Keratinocyte (primary cell): Measurements from ENCODE around the gene CHCHD10. TPM values are rescaled to one million over a fixed set of nuclear protein-coding genes. Genes with fewer than 3 reads are reported as not detected.

ENCODE experiments used
- DNase-seq: peaks from one replicate; pipeline ENCODE4 v3.0.0-alpha.2; 2011; ENCODE audit warnings: low read depth, missing footprints, low spot score
- FAIRE-seq: peaks from 2 replicates; lab custom pipeline; 2011; peaks lifted over from hg19 to GRCh38; lab: Jason Lieb, UNC
- H2AFZ ChIP-seq: 2 replicates; pipeline ENCODE4 v1.6.0; 2012; ENCODE audit warnings: low read length, control low read depth, inconsistent platforms; ENCODE audit not compliant: control insufficient read depth
- H3K27ac ChIP-seq: 2 replicates; pipeline ENCODE4 v1.5.1; 2011; ENCODE audit warnings: low read length; ENCODE audit not compliant: control insufficient read depth, insufficient read depth
- H3K27me3 ChIP-seq: 3 replicates; pipeline ENCODE4 v1.6.0; 2011; ENCODE audit warnings: low read length; ENCODE audit not compliant: control insufficient read depth, insufficient read depth; ENCODE audit errors: extremely low read depth
- H3K36me3 ChIP-seq, 2 experiments: 2 replicates in 1 of 2; 3 replicates in 1 of 2; pipeline ENCODE4 v1.5.1; 2011; ENCODE audit warnings: low read length in 2 of 2, mild to moderate bottlenecking in 1 of 2; ENCODE audit not compliant: control insufficient read depth in 2 of 2, insufficient read depth in 2 of 2; ENCODE audit errors: extremely low read depth in 1 of 2
- H3K4me1 ChIP-seq: 3 replicates; pipeline ENCODE4 v1.5.1; 2011; ENCODE audit warnings: low read length; ENCODE audit not compliant: control insufficient read depth, insufficient read depth; ENCODE audit errors: extremely low read depth
- H3K4me2 ChIP-seq: 3 replicates; pipeline ENCODE4 v1.6.0; 2011; ENCODE audit warnings: low read depth, low read length; ENCODE audit not compliant: control insufficient read depth, insufficient read depth; ENCODE audit errors: extremely low read depth
- H3K4me3 ChIP-seq, 3 experiments: fragments of 200-600 bp in 1 of 3; sonication (generic) in 1 of 3; 2 replicates in 2 of 3; 3 replicates in 1 of 3; pipeline ENCODE4 v1.5.1; 2011 to 2016; ENCODE audit warnings: low read length in 3 of 3, mild to moderate bottlenecking in 3 of 3, control low read depth in 2 of 3, inconsistent platforms in 1 of 3, low read depth in 1 of 3, mixed read lengths in 1 of 3, mixed run types in 1 of 3, moderate library complexity in 1 of 3; ENCODE audit not compliant: control insufficient read depth in 2 of 3, insufficient read depth in 2 of 3; ENCODE audit errors: extremely low read depth in 1 of 3
- H3K79me2 ChIP-seq: 2 replicates; pipeline ENCODE4 v1.6.0; 2012; ENCODE audit warnings: low read length; ENCODE audit not compliant: control insufficient read depth, insufficient read depth
- H3K9ac ChIP-seq: 3 replicates; pipeline ENCODE4 v1.6.0; 2011; ENCODE audit warnings: low read length; ENCODE audit not compliant: control insufficient read depth, insufficient read depth; ENCODE audit errors: extremely low read depth
- H3K9me1 ChIP-seq: 3 replicates; pipeline ENCODE4 v1.6.0; 2011; ENCODE audit warnings: low read length; ENCODE audit not compliant: control insufficient read depth, insufficient read depth; ENCODE audit errors: extremely low read depth
- H3K9me3 ChIP-seq: 2 replicates; pipeline ENCODE4 v1.5.1; 2012; ENCODE audit warnings: low read depth, low read length; ENCODE audit not compliant: control insufficient read depth
- H4K20me1 ChIP-seq: 3 replicates; pipeline ENCODE4 v1.6.0; 2011; ENCODE audit warnings: low read length; ENCODE audit not compliant: control insufficient read depth, insufficient read depth; ENCODE audit errors: extremely low read depth
- CTCF ChIP-seq, 3 experiments: IDR thresholded peaks in 1 of 3; conservative IDR thresholded peaks in 1 of 3; optimal IDR thresholded peaks in 1 of 3; 2 replicates in 2 of 3; 3 replicates in 1 of 3; pipeline versions ENCODE3 to v1.5.1; 2011; ENCODE audit warnings: low read length in 3 of 3, mild to moderate bottlenecking in 3 of 3, moderate library complexity in 2 of 3, control low read depth in 1 of 3, inconsistent platforms in 1 of 3; ENCODE audit not compliant: insufficient read depth in 2 of 3; ENCODE audit errors: extremely low read depth in 1 of 3
- EZH2 ChIP-seq: IDR thresholded peaks from one replicate; pipeline ENCODE4 v1.6.1; 2012; ENCODE audit warnings: inconsistent platforms, mild to moderate bottlenecking, low read length, moderate library complexity
- dilution Hi-C: fragments of 300-500 bp; cut with MboI; formaldehyde crosslinking; loops from one replicate; pipeline ENCODE4 v1.7.0; 2020; ENCODE audit warnings: low sequenced_read_pairs; ENCODE audit not compliant: extremely low pct_ligation_motif_present
- polyA plus RNA-seq, 5 experiments: library from polyadenylated mRNA; depleted of rRNA in 3 of 5; stranded (reverse) in 3 of 5; stranded (forward) in 1 of 5; unstranded in 1 of 5; fragments of >200 nt; gene quantifications; 1 replicate in 1 of 5; 2 replicates in 3 of 5; 3 replicates in 1 of 5; pipeline versions ENCODE4 v1.2.1 to v1.2.3, GENCODE V29; 2011 to 2012; ENCODE audit warnings: missing spikeins in 2 of 5, low read depth in 1 of 5, low replicate concordance in 1 of 5

Gene CHCHD10
- polyA plus RNA-seq, 1 donor (not counting 4 experiments of a cell fraction or from before 2014, with no cell fraction given), result 10.4 TPM

DNA sequence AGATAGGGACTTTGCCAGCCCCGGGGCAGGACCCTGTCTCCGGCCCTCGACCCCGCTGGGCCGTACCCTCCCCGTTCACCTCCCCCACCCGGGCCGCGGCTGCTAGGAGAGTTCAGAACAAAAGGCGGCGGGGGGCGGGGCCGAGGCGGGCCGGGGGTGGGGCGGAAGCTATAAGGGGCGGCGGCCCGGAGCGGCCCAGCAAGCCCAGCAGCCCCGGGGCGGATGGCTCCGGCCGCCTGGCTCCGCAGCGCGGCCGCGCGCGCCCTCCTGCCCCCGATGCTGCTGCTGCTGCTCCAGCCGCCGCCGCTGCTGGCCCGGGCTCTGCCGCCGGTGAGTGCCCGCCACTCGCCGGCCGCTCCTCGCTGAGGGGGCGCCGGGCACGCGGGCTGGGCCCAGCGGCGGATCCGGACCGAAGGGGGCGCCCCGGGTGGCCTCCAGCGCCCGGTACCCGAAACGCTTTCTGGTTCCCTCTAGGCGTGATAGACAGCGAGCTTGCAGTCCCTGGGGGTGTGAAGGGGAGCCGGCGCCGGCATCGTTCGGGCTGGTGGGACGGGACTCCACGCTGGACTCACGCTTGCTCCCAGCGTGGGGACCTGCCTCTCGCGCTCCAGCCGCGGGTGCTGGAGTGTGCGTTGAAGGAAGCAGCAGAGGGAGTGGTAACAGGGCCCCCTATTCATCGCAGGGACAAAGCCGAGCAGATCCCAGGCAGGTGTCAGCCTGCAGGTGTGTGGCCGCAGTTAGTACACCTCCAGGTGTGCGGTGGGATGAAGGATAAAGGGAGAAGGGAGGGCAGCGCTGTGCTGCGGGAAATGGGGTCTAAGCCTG is 5.1 kb upstream of the CHCHD10 start, which contains the start of gene MMP11:
TSS of gene MMP11 (plus strand) at position 201 of the 825 bp plus-strand sequence. CDS start at position 223, 22 bp downstream.
- no peaks in the 10 kb centered on the region for H3K79me2 ChIP-seq
- peaks cover 15% of the 10 kb centered on the region for H3K4me1 ChIP-seq
- DNase-seq (no peak), FAIRE-seq (no peak)
- H2AFZ ChIP-seq, result peak within 1 kb of the TSS; percentile 49
- peak within 1 kb of the TSS; percentile 9 for H3K9ac ChIP-seq
- no peaks in the 10 kb centered on the region for H4K20me1 ChIP-seq
- H3K4me2 ChIP-seq, result peak within 1 kb of the TSS; percentile 85
- no peaks in the 10 kb centered on the region for H3K9me3 ChIP-seq
- H3K9me1 ChIP-seq, result no peaks in the 10 kb centered on the region
- dilution Hi-C loops, result no loop called here
- peaks cover 20% of the 10 kb centered on the region for H3K27me3 ChIP-seq
- H3K27ac ChIP-seq, result no peak within 1 kb of the TSS
- peak; percentile 72 for TF ChIP-seq EZH2
- no peak for TF ChIP-seq CTCF (optimal IDR thresholded peaks at IDR 0.05 in 1 of 3, IDR thresholded peaks at IDR 0.05 in 1 of 3, conservative IDR thresholded peaks at IDR 0.05 in 1 of 3; ENCODE audit: extremely low read depth in 1 of 3, insufficient read depth in 2 of 3, low read length in 3 of 3)
- peak within 1 kb of the TSS; percentile 9 to 49 (median 35) for H3K4me3 ChIP-seq
- H3K36me3 ChIP-seq, result no peaks in the 10 kb centered on the region

DNA sequence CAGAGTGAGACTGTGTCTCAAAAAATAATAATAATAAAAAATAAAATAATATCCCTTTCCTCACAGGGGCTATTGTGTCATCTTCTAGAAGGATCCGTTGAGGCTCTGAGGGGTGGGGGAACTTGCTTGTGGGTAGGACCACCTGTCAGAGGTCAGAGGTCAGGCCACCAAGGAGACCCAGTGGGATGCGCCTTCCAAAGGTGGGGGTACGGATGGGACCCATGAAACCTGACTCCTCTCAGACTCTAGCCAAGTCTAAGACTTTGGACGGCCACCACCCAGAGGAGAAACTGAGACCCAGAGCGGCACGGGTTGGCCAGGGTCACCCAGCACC is 4.5 kb upstream of the CHCHD10 start:
- Histone ChIP-seq H3K4me3 (peak overlapping the region in 2 of 3 experiments; percentile 35 to 49), H3K27me3 (peaks cover 23% of the 10 kb centered on the region), H2AFZ (peak overlapping the region; percentile 49), H3K9ac (no peak overlapping the region), H3K9me1 (no peaks in the 10 kb centered on the region), H3K4me1 (peaks cover 16% of the 10 kb centered on the region), H3K9me3 (no peaks in the 10 kb centered on the region), H3K36me3 (no peaks in the 10 kb centered on the region), H3K4me2 (peak overlapping the region; percentile 85), H3K79me2 (no peaks in the 10 kb centered on the region), H4K20me1 (no peaks in the 10 kb centered on the region), H3K27ac (no peak overlapping the region)
- FAIRE-seq (no peak), DNase-seq (no peak)
- dilution Hi-C loops, result no loop called here
- TF ChIP-seq CTCF (optimal IDR thresholded peaks at IDR 0.05 in 1 of 3, IDR thresholded peaks at IDR 0.05 in 1 of 3, conservative IDR thresholded peaks at IDR 0.05 in 1 of 3; ENCODE audit: extremely low read depth in 1 of 3, insufficient read depth in 2 of 3, low read length in 3 of 3) (no peak), EZH2 (no peak)
